Articular chondrocyte of knee joint (primary cell): ENCODE results near the gene LNPEP. TPM values are rescaled to one million over a fixed set of nuclear protein-coding genes. Genes with fewer than 3 reads are reported as not detected.

Source experiments
- small RNA-seq: library from RNA; depleted of rRNA; stranded (forward); fragments of <200 nt; gene quantifications from one replicate; pipeline ENCODE3, GENCODE V24; 2012
- total RNA-seq: library from RNA; depleted of rRNA; stranded (reverse); fragments of >200 nt; gene quantifications from 2 replicates; pipeline ENCODE4 v1.2.3, GENCODE V29; 2012

Gene LNPEP
- 67.6 and 68.0 TPM in 2 replicates for total RNA-seq

DNA sequence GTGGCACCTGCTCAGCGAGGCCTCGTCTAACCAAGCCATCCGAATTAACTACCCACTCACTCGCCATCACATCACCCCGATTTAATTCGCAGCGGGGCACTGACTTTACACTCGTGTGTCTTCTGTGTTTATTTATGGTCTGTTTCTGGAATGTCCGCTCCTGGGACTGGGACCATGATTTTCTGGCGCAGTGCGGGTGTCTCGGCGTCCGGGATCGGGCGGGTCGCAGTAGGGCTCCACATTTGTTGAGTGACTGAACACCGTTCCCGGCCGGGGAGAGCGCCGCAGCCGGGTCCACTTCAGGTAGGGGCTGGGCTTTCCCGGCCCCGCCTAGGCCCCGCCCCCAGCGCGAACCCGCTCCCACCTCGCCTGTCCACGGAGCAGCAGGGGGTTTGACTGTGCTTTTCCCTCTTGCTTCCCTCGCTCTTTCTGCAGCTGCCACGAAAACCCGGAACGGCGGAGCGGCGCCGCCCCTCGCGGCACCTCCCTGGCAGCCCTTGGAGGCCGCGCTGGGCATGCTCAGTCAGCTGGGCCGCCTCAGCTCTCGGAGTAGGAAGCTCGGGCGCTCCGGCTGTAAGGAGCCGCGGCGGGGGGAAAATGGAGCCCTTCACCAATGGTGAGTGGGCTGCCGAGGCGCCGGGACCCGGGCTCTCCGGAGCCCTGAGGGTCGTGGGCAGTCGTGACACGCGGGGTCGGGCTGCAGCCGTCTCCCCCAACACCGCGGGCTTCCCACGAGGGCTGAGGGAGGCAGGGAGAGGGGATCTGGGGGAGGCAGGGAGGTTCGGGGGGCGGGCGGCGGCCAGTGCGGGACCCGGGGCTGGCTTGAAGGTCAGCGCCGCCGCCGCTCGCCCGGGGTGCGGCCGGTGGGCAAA is at the start of gene LNPEP:
LNPEP (plus strand) TSS at position 522 of the 872 bp plus-strand sequence; CDS start at position 598, 76 bp downstream.

Small RNA genes within 50 kb of the gene (small RNA-seq; reads per million reads assigned to genes)
- gene RF00019 = not detected

Other genes starting within 250 kb of the LNPEP start
- 45.9 and 49.9 TPM in 2 replicates for gene ERAP1, start 128.1 kb upstream of the LNPEP start, total RNA-seq
- 53.6 and 78.0 TPM in 2 replicates for gene ERAP2, start 59.6 kb upstream of the LNPEP start, total RNA-seq
- gene LIX1, start 206.5 kb downstream of the LNPEP start, total RNA-seq = 0.11 TPM in 1 of 2 replicates, not detected in the other
- gene RIOK2, start 247.2 kb downstream of the LNPEP start, total RNA-seq = 35.7 and 37.8 TPM in 2 replicates